IMR-90 (cell line): ENCODE results near the gene PTP4A2. TPM values are rescaled to one million over a fixed set of nuclear protein-coding genes. Genes with fewer than 3 reads are reported as not detected.
A peak's percentile ranks its signal among the peaks of the same experiment; 100 is the strongest.

ENCODE experiments used
- ATAC-seq: fragments of 200-7000 bp; cut with Tn5 transposase; 2 replicates; pipeline ENCODE4 v1.9.1; 2020; ENCODE audit warnings: low read depth, mild to moderate bottlenecking, moderate library complexity
- BruUV-seq: library from RNA; stranded (reverse); fragments of 400-500 nt; replicated peaks from 2 replicates; lab custom pipeline; 2021; lab: Mats Ljungman, UMichigan
- CTCF ChIA-PET: fragments of 300-600 bp; formaldehyde crosslinking; extraction: SDS; loops from one replicate; lab custom pipeline; 2021; ENCODE audit warnings: antibody characterized with exemption; lab: Yijun Ruan, JAX
- POLR2A ChIA-PET: fragments of 300-600 bp; sonication (Branson Sonifier 250); formaldehyde crosslinking; loops from one replicate; lab custom pipeline; 2022; ENCODE audit warnings: antibody characterized with exemption; ENCODE audit not compliant: unreplicated experiment; lab: Charles Lee
- DNase-seq: peaks from one replicate; pipeline ENCODE4 v3.0.0; 2013
- H2AFZ ChIP-seq: replicated peaks from 2 replicates; pipeline ENCODE3; 2013; ENCODE audit warnings: low read length, mild to moderate bottlenecking; ENCODE audit not compliant: poor library complexity
- H2AK5ac ChIP-seq: 2 replicates; pipeline ENCODE4 v1.6.1; 2013; ENCODE audit warnings: low read depth, low read length, inconsistent platforms
- H2AK9ac ChIP-seq: replicated peaks from 2 replicates; pipeline ENCODE3; 2013; ENCODE audit warnings: mild to moderate bottlenecking, low read depth, low read length, moderate library complexity; ENCODE audit not compliant: poor library complexity
- H2BK120ac ChIP-seq: 2 replicates; pipeline ENCODE4 v1.6.1; 2013; ENCODE audit warnings: low read depth, low read length, inconsistent platforms
- H2BK15ac ChIP-seq: 3 replicates; pipeline ENCODE4 v1.6.1; 2013; ENCODE audit warnings: low read depth, low read length, inconsistent platforms
- H2BK20ac ChIP-seq: 2 replicates; pipeline ENCODE4 v1.6.1; 2013; ENCODE audit warnings: low read depth, mild to moderate bottlenecking, inconsistent platforms, low read length, moderate library complexity
- H2BK5ac ChIP-seq: 2 replicates; pipeline ENCODE4 v1.6.1; 2013; ENCODE audit warnings: mild to moderate bottlenecking, low read depth, low read length, inconsistent platforms; ENCODE audit not compliant: poor library complexity, severe bottlenecking
- H3K14ac ChIP-seq: replicated peaks from 2 replicates; pipeline ENCODE4 v1.6.1; 2013; ENCODE audit warnings: low read depth, low read length, inconsistent platforms
- H3K18ac ChIP-seq: 2 replicates; pipeline ENCODE4 v1.6.1; 2013; ENCODE audit warnings: low read depth, low read length, control low read depth
- H3K23ac ChIP-seq: 2 replicates; pipeline ENCODE4 v1.6.1; 2013; ENCODE audit warnings: low read depth, low read length, inconsistent platforms
- H3K27ac ChIP-seq: 2 replicates; pipeline ENCODE4 v1.5.1; 2013; ENCODE audit warnings: mild to moderate bottlenecking, control low read depth, low read length; ENCODE audit not compliant: insufficient read depth
- H3K27me3 ChIP-seq: 2 replicates; pipeline ENCODE4 v1.6.1; 2013; ENCODE audit warnings: low read length; ENCODE audit not compliant: control insufficient read depth, insufficient read depth
- H3K36me3 ChIP-seq: 2 replicates; pipeline ENCODE4 v1.6.1; 2013; ENCODE audit warnings: low read length, mixed read lengths; ENCODE audit not compliant: control insufficient read depth, insufficient read depth
- H3K4ac ChIP-seq: 2 replicates; pipeline ENCODE4 v1.6.1; 2013; ENCODE audit warnings: low read depth, low read length, inconsistent platforms
- H3K4me1 ChIP-seq: 2 replicates; pipeline ENCODE4 v1.6.1; 2013; ENCODE audit warnings: low read length, mixed read lengths; ENCODE audit not compliant: control insufficient read depth, insufficient read depth
- H3K4me2 ChIP-seq: 2 replicates; pipeline ENCODE4 v1.6.1; 2013; ENCODE audit warnings: low read depth, mild to moderate bottlenecking, control low read depth, low read length, moderate library complexity
- H3K4me3 ChIP-seq: 2 replicates; pipeline ENCODE4 v1.5.1; 2013; ENCODE audit warnings: low read depth, mild to moderate bottlenecking, control low read depth, low read length, moderate library complexity; ENCODE audit not compliant: insufficient read depth
- H3K56ac ChIP-seq: 2 replicates; pipeline ENCODE4 v1.6.1; 2013; ENCODE audit warnings: low read length, inconsistent platforms; ENCODE audit not compliant: insufficient read depth; ENCODE audit errors: extremely low read depth
- H3K79me1 ChIP-seq, 2 experiments: 2 replicates each; pipeline ENCODE4 v1.6.1; 2013; ENCODE audit warnings: low read length in 2 of 2, inconsistent platforms in 1 of 2, low read depth in 1 of 2
- H3K9ac ChIP-seq: 2 replicates; pipeline ENCODE4 v1.6.1; 2013; ENCODE audit warnings: low read depth, low read length, control low read depth
- H3K9me1 ChIP-seq: 2 replicates; pipeline ENCODE4 v1.6.1; 2013; ENCODE audit warnings: low read length, inconsistent platforms; ENCODE audit not compliant: insufficient read depth
- H3K9me3 ChIP-seq: 2 replicates; pipeline ENCODE4 v1.6.1; 2013; ENCODE audit warnings: low read length; ENCODE audit not compliant: control insufficient read depth, insufficient read depth
- H4K20me1 ChIP-seq: 2 replicates; pipeline ENCODE4 v1.6.1; 2013; ENCODE audit warnings: low read length, inconsistent platforms; ENCODE audit not compliant: insufficient read depth
- H4K5ac ChIP-seq: 2 replicates; pipeline ENCODE4 v1.6.1; 2013; ENCODE audit warnings: mild to moderate bottlenecking, low read depth, low read length, control low read depth
- H4K8ac ChIP-seq, 2 experiments: 2 replicates each; pipeline ENCODE4 v1.6.1; 2013; ENCODE audit warnings: low read depth in 2 of 2, low read length in 2 of 2, control low read depth in 1 of 2, inconsistent platforms in 1 of 2
- H4K91ac ChIP-seq: 2 replicates; pipeline ENCODE4 v1.6.1; 2013; ENCODE audit warnings: low read depth, low read length, inconsistent platforms; ENCODE audit not compliant: insufficient read depth
- CEBPB ChIP-seq: IDR thresholded peaks from 2 replicates; pipeline ENCODE4 v1.6.1; 2012; ENCODE audit warnings: low read depth, low read length, improper control_type of control experiment
- FOS ChIP-seq: fragments of 150-350 bp; IDR thresholded peaks from 2 replicates; pipeline ENCODE4 v1.6.1; 2016; ENCODE audit warnings: low read depth, low read length
- NFE2L2 ChIP-seq: fragments of 150-350 bp; IDR thresholded peaks from 2 replicates; pipeline ENCODE4 v1.6.1; 2016; ENCODE audit warnings: low read depth, mild to moderate bottlenecking, low read length
- POLR2A ChIP-seq: IDR thresholded peaks from 2 replicates; pipeline ENCODE4 v1.6.1; 2012; ENCODE audit warnings: mild to moderate bottlenecking, low read depth, low read length
- RCOR1 ChIP-seq: IDR thresholded peaks from 2 replicates; pipeline ENCODE4 v1.6.1; 2012; ENCODE audit warnings: mild to moderate bottlenecking, low read length, improper control_type of control experiment; ENCODE audit not compliant: insufficient replicate concordance
- WGBS, 2 experiments: methylation state at CpG; one replicate each; pipeline versions ENCODE4 v1.1.5 to v1.1.7; 2013; ENCODE audit warnings: missing lambda C conversion rate in 2 of 2; ENCODE audit not compliant: insufficient read length in 1 of 2; ENCODE audit errors: extremely low coverage in 2 of 2; 5-methylcytosine and 5-hydroxymethylcytosine counted together
- dilution Hi-C: fragments of 300-500 bp; cut with HindIII; formaldehyde crosslinking; loops from one replicate; pipeline ENCODE4 v1.14.3; 2018; ENCODE audit warnings: low sequenced_read_pairs; ENCODE audit not compliant: unreplicated experiment
- in situ Hi-C: fragments of 300-500 bp; cut with MboI; formaldehyde crosslinking; loops from 3 replicates; pipeline ENCODE4 v1.14.3; 2019; ENCODE audit warnings: low sequenced_read_pairs, inconsistent platforms, mixed read lengths
- intact Hi-C: fragments of 100-400 bp; cut with micrococcal nuclease; formaldehyde crosslinking; loops from 2 replicates; pipeline ENCODE4 v1.10.0; 2022
- polyA plus RNA-seq, 3 experiments: library from polyadenylated mRNA; depleted of rRNA; stranded (reverse); fragments of >200 nt; gene quantifications; 2 replicates each; pipeline ENCODE4 v1.2.3, GENCODE V29; 2012; ENCODE audit warnings: low replicate concordance in 1 of 3
- total RNA-seq: library from RNA; depleted of rRNA; stranded (reverse); fragments of >200 nt; gene quantifications from 2 replicates; pipeline ENCODE4 v1.2.3, GENCODE V29; 2012

Gene PTP4A2
- total and polyA plus RNA-seq, 2 of the 4 experiments (the other 2 are of a cell fraction), result 135 to 328 TPM

DNA sequence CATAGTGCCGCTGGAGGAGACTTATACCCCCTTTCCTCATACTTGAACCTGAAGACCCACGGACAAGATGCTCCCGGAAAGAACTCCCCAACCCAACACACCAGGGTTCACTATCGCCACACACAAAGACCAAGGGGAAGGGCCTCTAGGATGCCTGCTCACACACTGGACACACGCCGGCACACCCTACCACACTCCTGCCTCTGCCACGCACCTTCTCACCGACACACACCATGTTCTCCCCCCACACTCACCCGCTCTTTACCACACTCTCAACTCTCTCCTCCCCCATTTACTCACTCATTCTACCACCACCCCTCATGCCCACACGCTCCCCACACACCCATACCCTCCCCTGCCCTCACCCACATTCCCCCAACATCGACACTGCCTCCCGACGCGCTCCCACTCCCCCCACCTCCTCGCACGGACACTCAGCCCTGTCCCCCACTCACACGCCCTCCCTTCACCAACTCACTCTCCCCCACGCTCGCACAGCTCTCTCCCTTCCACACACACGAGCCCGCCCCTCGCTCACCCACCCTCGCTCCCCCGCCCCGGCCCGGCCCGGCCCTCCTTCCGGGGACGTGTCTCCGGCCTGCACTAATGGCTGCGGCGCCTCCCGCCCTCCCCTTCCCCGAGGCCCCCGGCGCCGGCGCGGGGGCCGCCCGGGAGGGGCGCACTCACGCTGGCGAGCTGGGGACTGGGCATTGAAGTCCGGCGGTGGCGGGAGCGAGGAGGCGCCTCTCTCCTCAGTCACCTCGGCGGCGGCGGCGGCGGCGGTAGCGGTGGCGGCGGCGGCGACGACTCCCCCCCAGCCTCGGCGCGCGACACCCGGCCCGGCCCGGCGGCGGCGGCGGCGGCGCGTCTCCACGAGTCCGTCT, 626 bp downstream of the PTP4A2 start (continued):
- TF ChIP-seq RCOR1 (no peak), CEBPB (no peak), NFE2L2 (no peak)

DNA sequence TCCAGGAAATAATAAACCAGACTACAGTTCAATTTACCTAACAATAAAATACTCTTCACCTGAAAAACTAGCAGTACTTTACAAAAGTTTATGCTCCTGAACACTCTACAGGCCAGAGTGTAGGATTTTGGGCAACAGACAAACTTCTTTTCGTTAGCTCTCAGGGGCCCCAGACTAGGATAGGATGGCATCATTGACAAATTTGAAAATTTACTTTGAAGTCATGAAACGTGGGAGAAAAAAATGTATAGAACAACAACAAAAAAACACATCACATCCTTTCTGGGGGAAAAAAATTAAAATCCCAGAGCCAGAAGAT, 1.2 kb downstream of the PTP4A2 start:
- Histone ChIP-seq H3K23ac (peak overlapping the region; percentile 100), H3K4me2 (peak overlapping the region; percentile 76), H3K4ac (peak overlapping the region; percentile 99), H3K79me1 (peaks cover 4 to 30% of the 10 kb centered on the region in 2 experiments; a peak in 2 of 4 replicates), H3K36me3 (no peaks in the 10 kb centered on the region), H2AK5ac (no peak overlapping the region), H4K91ac (no peak overlapping the region), H4K20me1 (peaks cover 55% of the 10 kb centered on the region), H3K9me1 (peaks cover 16% of the 10 kb centered on the region), H2AFZ (no peak overlapping the region), H3K27ac (peak overlapping the region; percentile 98), H2BK15ac (no peak overlapping the region), H3K56ac (peak overlapping the region; percentile 84), H3K14ac (peak overlapping the region; percentile 97), H3K4me1 (peaks cover 21% of the 10 kb centered on the region), H3K9me3 (no peaks in the 10 kb centered on the region), H3K4me3 (peak overlapping the region; percentile 66), H3K9ac (peak overlapping the region; percentile 98), H4K5ac (peak overlapping the region; percentile 51; the same call in 1 of the 2 replicates), H2AK9ac (peak overlapping the region; percentile 100), H3K27me3 (no peaks in the 10 kb centered on the region), H2BK20ac (no peak overlapping the region), H3K18ac (no peak overlapping the region; the same call in 1 of the 2 replicates), H4K8ac (peak overlapping the region; percentile 33 to 94; a peak in 3 of 4 replicates), H2BK120ac (peak overlapping the region; percentile 77; the same call in 1 of the 2 replicates), H2BK5ac (peak overlapping the region; percentile 98)
- TF ChIP-seq POLR2A (0 out of 2 replicates have a peak, but pooled peaks have one; percentile 13), FOS (no peak)
- intact Hi-C loops (loop anchor here (2.0 kb wide), 2 partner anchors 126 to 138 kb away; no protein-coding TSS in a partner anchor), dilution Hi-C loops (no loop called here), in situ Hi-C loops (no loop called here)
- ATAC-seq (no peak), DNase-seq (no peak)
- ChIA-PET POLR2A (interaction anchor here (0.6 kb wide), 1 partner anchor 126 kb away, joined by 3 read pairs; no protein-coding TSS in a partner anchor), CTCF (no interaction called here)
- no CpG with 5 or more reads among the region's 2 CpGs for WGBS, 2 experiments
- no TSS peak for BruUV-seq
